PC-9 (cell line): ENCODE results near the gene RAB31.

Experiments
- CTCF ChIP-seq: fragments of 200-600 bp; sonication (generic); conservative IDR thresholded peaks from 2 replicates; pipeline ENCODE4 v1.6.1; 2017; ENCODE audit warnings: mixed run types, antibody characterized with exemption, mild to moderate bottlenecking, moderate library complexity
- EZH2 ChIP-seq: fragments of 200-600 bp; sonication (generic); IDR thresholded peaks from 2 replicates; pipeline ENCODE4 v1.8.0; 2017; ENCODE audit warnings: antibody characterized with exemption, low read depth

DNA sequence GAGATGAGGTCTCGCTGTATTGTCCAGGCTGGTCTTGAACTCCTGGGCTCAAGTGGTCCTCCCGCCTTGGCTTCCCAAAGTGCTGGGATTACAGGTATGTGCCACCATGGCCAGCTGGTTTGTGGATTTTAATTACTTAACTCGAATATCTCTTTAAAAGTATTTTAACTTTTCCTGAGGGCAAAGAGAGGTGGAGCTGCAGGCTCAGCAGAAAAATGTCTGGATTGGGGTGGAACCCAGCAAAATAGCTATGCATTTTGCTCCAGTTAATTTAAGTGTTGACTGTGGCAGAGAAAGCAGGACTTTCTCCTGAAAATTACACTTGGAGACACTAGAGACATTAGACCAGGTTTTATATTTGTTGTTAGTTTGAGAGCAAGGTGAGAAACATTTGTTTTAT, 142.2 kb downstream of the RAB31 start:
- TF ChIP-seq EZH2 (no peak), CTCF (0 out of 2 replicates have a peak, but pooled peaks have one; percentile 12)
